ENCODE data around the gene CLNK. TPM values are rescaled to one million over a fixed set of nuclear protein-coding genes. Genes with fewer than 3 reads are reported as not detected.

The CLNK gene
- total RNA-seq, 2 experiments from 2014 or later = 2.0 TPM; not detected in 1

- Histone ChIP-seq H3K4me2 (ENCODE audit: low read length) (no peak overlapping the region), H3K27ac (ENCODE audit: low read depth, low read length, poor library complexity, severe bottlenecking) (no peak overlapping the region), H3K4me3 (ENCODE audit: low read depth, low read length, poor library complexity, severe bottlenecking) (no peak overlapping the region), H4K20me1 (ENCODE audit: insufficient read depth, low read length) (no peaks in the 10 kb centered on the region), H3K4me1 (ENCODE audit: insufficient read depth, low read length, poor library complexity, severe bottlenecking) (peaks cover 4% of the 10 kb centered on the region), H3K79me2 (ENCODE audit: insufficient read depth, low read depth, low read length) (no peaks in the 10 kb centered on the region), H3K9me2 (ENCODE audit: insufficient read depth, low read length) (no peaks in the 10 kb centered on the region), H2AFZ (ENCODE audit: low read length) (no peak overlapping the region), H3K9me3 (ENCODE audit: low read length) (no peaks in the 10 kb centered on the region), H3K36me3 (ENCODE audit: insufficient read depth, low read length) (no peaks in the 10 kb centered on the region)
- BruUV-seq (replicated peaks) = no TSS peak
- intact Hi-C loops (cut with micrococcal nuclease; ENCODE audit: unreplicated experiment) = no loop called here
- no peak for DNase-seq (ENCODE audit: low spot score)
- ChIA-PET CTCF (ENCODE audit: unreplicated experiment) (no interaction called here), POLR2A (interaction anchor here (1.2 kb wide), 1 partner anchor 76 kb away, joined by 3 read pairs; no protein-coding TSS in a partner anchor)
- no peak for TF ChIP-seq EZH2phosphoT487 (IDR thresholded peaks at IDR 0.05; ENCODE audit: borderline replicate concordance, low read depth, low read length)
- no peak for TF ChIP-seq CTCF (conservative IDR thresholded peaks at IDR 0.05; ENCODE audit: low read length)
Measured at GRCh38 chr4:10571909-10572308, 112.7 kb downstream of the CLNK start.

GRCh38 chr4:10569491-10569890, 115.1 kb downstream of the CLNK start:
- H3K4me2 ChIP-seq (ENCODE audit: low read length) = no peak overlapping the region
- BruUV-seq (replicated peaks) = no TSS peak
- H4K20me1 ChIP-seq (ENCODE audit: insufficient read depth, low read length) = no peaks in the 10 kb centered on the region
- H3K9me2 ChIP-seq (ENCODE audit: insufficient read depth, low read length) = no peaks in the 10 kb centered on the region
- intact Hi-C loops (cut with micrococcal nuclease; ENCODE audit: unreplicated experiment) = no loop called here
- H3K79me2 ChIP-seq (ENCODE audit: insufficient read depth, low read depth, low read length) = no peaks in the 10 kb centered on the region
- H3K4me1 ChIP-seq (ENCODE audit: insufficient read depth, low read length, poor library complexity, severe bottlenecking) = no peaks in the 10 kb centered on the region
- no peak overlapping the region for H3K27ac ChIP-seq (ENCODE audit: low read depth, low read length, poor library complexity, severe bottlenecking)
- no peaks in the 10 kb centered on the region for H3K9me3 ChIP-seq (ENCODE audit: low read length)
- H3K36me3 ChIP-seq (ENCODE audit: insufficient read depth, low read length) = no peaks in the 10 kb centered on the region
- ChIA-PET POLR2A (no interaction called here), CTCF (ENCODE audit: unreplicated experiment) (no interaction called here)
- H2AFZ ChIP-seq (ENCODE audit: low read length) = no peak overlapping the region
- no peak overlapping the region for H3K4me3 ChIP-seq (ENCODE audit: low read depth, low read length, poor library complexity, severe bottlenecking)
- TF ChIP-seq CTCF (conservative IDR thresholded peaks at IDR 0.05; ENCODE audit: low read length) = no peak
- no peak for TF ChIP-seq EZH2phosphoT487 (IDR thresholded peaks at IDR 0.05; ENCODE audit: borderline replicate concordance, low read depth, low read length)
- DNase-seq (ENCODE audit: low spot score) = no peak

- POLR2A ChIA-PET = interaction anchor here (0.8 kb wide), 1 partner anchor 16 kb away, joined by 3 read pairs; no protein-coding TSS in a partner anchor
- Histone ChIP-seq H3K36me3 (ENCODE audit: insufficient read depth, low read length) (no peaks in the 10 kb centered on the region), H3K4me3 (ENCODE audit: low read depth, low read length, poor library complexity, severe bottlenecking) (no peak overlapping the region), H4K20me1 (ENCODE audit: insufficient read depth, low read length) (no peaks in the 10 kb centered on the region), H3K27ac (ENCODE audit: low read depth, low read length, poor library complexity, severe bottlenecking) (no peak overlapping the region), H3K79me2 (ENCODE audit: insufficient read depth, low read depth, low read length) (no peaks in the 10 kb centered on the region), H3K9me3 (ENCODE audit: low read length) (no peaks in the 10 kb centered on the region), H3K4me1 (ENCODE audit: insufficient read depth, low read length, poor library complexity, severe bottlenecking) (no peaks in the 10 kb centered on the region), H2AFZ (ENCODE audit: low read length) (no peak overlapping the region), H3K4me2 (ENCODE audit: low read length) (no peak overlapping the region), H3K9me2 (ENCODE audit: insufficient read depth, low read length) (no peaks in the 10 kb centered on the region)
- no TSS peak for BruUV-seq (replicated peaks)
- TF ChIP-seq EZH2phosphoT487 (IDR thresholded peaks at IDR 0.05; ENCODE audit: borderline replicate concordance, low read depth, low read length) (no peak), CTCF (conservative IDR thresholded peaks at IDR 0.05; ENCODE audit: low read length) (no peak)
- no peak for DNase-seq (ENCODE audit: low spot score)
- intact Hi-C loops (cut with micrococcal nuclease; ENCODE audit: unreplicated experiment) = no loop called here
- CTCF ChIA-PET (ENCODE audit: unreplicated experiment) = no interaction called here
Measured at GRCh38 chr4:10567766-10568165, 116.8 kb downstream of the CLNK start.

Measured in OCI-LY7 (cell line).